GM04503 (cell line): ENCODE measurements around the gene NACC2.
"Not testable (repeated sequence)": the region's sequence is repeated elsewhere in the genome, so short reads cannot be mapped to it uniquely, and the experiment has no call there.

ENCODE experiments used
- DNase-seq: peaks from one replicate; pipeline ENCODE4 v3.0.0-alpha.2; 2012; ENCODE audit warnings: low read depth

Gene NACC2

GRCh38 chr9:136080716-136081112, 14.4 kb downstream of the NACC2 start:
- DNase-seq: no peak

- no peak for DNase-seq
Measured at GRCh38 chr9:136079916-136080246, 15.2 kb downstream of the NACC2 start.

- no peak for DNase-seq
Measured at GRCh38 chr9:136079211-136079915, 15.7 kb downstream of the NACC2 start.

GRCh38 chr9:136078498-136079011, 16.5 kb downstream of the NACC2 start:
- DNase-seq: no peak

DNA sequence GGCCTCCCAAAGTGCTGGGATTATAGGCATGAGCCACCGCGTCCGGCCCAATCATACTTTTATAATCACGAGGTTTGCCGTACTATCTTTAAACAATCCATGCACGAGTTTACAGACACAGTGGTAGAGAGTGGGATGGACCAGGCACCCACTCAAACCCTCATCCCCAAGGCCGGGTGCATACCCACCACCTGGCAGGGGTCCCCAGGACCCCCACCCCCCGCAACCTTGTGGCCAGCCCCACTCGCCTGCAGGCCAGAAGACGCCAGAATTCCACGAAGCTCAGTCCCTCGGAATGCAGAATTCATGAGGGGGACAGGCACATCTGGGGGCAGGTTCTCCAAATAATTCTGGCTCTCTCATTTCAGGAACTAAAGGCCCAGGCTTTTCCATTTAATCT, 17.1 kb downstream of the NACC2 start:
- DNase-seq: no peak

- DNase-seq: no peak
Measured at GRCh38 chr9:136077491-136077890, 17.6 kb downstream of the NACC2 start.

DNA sequence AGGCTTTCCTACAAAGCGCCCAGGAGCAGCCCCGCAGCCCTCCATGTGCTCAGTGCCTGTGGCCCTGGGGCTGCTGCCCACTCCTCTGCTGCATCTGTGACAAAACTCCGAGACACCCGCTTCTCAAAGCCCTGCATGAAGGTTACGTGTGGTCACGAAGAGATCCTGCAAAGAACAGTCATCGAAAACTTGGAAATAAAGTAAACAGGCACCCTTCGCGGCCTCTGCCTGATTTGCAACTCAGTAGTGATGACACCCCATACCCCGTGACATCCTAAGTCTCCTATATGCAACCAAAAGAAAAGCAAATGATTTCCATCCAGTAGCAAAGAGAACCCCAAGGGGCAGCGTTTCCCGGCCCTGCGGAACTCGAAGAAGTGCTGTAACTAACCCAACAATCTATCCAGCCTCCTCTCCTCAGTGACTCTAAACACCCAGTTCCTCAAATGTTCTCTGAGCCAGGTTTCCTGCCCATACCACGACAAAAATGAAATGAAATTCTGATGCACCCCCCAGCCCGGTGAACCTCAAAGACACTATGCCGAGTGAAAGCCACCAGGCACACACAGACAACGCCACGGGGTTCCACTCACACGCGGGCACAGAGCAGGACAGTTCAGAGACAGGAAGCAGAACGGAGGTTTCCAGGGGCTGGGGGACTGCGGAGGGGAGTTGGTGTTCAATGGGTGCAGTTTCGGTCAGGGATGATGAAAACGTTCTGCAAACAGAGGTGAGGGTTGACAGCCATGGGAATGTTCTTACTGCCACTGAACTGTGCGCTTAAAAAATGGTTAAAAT, 19.0 kb downstream of the NACC2 start:
- DNase-seq: no peak

DNA sequence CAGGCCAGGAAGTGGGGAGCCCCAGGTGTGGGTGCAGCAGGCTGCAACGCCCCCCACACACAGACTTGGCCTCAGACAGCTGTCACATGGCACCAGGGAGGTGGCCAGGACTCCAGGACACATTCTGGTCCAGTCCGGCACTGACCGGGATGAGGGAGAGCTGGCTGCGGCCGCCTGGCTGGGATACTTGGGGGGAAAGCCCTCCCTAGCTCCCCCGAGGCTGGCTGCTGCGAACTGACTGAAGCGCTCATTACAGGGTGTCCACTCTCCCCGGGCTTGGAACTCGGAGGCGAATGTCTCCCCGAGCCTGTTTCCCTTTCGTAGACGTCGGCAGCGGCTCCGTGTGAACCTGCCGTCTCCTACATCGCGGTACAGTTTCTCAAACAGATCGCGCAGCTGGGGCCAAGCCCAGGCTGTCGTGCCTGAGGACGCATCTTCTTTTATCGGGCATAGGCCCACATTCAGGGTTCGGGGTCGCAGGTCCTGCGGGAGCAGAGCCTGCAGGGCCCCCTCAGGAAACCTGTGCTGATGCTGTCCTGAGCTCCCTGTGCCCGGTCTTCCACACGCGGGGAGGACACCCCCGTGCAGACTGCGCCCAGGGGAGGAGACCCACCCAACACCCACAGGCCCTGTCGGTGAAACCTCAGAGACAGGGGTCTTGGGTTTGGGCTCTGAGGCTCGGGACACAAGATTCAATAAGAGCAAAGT, 19.8 kb downstream of the NACC2 start:
- DNase-seq: no peak

DNA sequence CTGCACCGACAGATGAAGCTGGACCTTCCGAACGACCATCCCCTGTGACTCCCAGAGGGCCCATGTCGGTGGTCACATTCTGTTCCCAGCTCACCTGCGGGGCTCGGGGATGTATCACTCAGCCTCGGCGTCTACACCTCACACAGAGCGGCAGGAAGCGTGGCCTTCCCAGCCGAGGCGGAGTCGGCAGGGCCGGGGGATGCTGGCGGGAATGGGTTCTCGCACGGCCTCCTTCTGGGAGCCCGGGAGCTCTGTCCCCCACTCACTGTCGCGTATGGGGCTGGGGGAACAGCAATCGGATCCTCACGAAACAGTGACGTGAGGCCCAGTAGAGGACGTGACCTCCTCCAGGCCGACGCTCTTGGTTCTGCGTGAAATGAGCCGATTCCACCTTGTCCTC, 20.4 kb downstream of the NACC2 start:
- DNase-seq: no peak

- no peak for DNase-seq
Measured at GRCh38 chr9:136062657-136063439, 32.2 kb downstream of the NACC2 start.

DNA sequence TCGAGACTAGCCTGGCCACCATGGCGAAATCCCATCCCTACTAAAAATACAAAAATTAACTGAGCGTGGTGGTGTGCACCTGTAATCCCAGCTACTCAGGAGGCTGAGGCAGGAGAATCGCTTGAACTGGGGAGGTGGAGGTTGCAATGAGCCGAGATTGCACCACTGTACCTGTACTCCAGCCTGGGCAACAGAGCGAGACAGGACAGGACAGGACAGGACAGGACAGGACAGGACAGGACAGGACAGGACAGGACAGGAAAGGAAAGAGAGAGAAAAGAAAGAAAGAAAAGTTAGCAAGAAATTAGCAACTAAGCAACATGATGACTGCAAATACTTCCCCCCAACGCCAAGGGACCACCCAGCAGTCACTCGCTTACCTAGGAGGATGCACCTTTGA, 33.2 kb downstream of the NACC2 start:
- DNase-seq: not testable (repeated sequence)

DNA sequence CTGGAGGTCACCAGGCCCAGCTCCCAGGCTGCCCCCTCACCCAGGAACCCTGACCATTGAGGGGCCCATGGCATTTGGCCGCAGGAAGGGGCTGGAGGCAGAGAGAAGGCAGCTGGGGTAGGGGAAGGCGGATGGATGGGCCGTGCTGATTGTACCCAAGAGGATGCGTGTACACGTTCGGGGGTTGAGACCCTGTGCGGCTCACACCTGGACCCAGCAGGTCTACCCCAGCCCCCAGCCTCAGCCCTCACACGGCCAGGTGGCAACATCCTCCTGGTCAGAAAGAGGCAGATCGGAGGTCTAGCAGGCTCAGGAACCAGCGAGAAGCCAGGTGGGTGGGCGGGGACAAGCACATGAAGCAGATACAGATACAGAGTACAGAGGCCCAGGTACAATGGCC, 33.7 kb downstream of the NACC2 start:
- no peak for DNase-seq

DNA sequence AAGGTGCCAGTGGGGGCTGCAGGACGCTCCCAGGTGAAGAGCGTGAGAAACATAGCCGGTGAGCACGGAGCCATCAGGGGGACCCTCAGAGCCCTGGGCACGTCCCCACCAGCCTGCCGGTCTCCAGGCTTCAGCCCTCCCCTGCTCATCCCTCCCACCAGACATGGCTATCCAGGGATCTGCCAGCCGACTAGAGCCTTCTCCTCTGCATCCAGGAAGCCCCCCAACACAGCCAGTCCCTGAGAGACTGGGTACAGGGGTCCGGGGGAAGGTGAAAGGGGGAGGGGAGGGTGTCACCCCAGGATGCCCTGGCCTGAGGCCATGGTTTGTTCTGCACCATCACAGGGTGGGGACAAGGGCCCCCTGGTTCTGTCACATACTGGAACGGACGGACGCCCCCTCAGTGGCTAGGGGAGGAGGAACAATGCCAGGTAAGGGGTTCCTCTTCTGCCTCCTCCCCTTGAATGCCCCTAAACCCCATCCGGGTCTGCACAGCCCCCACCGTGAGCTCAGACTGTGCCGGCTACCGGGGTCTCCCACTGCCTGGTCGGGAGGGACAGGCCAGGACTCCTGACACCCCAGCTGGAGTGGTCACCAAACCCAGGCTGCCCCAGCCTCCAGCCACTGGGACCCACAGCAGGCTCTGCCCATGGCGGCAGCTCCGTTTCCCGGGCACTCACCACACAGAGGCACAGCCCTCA, 34.3 kb downstream of the NACC2 start:
- no peak for DNase-seq

DNA sequence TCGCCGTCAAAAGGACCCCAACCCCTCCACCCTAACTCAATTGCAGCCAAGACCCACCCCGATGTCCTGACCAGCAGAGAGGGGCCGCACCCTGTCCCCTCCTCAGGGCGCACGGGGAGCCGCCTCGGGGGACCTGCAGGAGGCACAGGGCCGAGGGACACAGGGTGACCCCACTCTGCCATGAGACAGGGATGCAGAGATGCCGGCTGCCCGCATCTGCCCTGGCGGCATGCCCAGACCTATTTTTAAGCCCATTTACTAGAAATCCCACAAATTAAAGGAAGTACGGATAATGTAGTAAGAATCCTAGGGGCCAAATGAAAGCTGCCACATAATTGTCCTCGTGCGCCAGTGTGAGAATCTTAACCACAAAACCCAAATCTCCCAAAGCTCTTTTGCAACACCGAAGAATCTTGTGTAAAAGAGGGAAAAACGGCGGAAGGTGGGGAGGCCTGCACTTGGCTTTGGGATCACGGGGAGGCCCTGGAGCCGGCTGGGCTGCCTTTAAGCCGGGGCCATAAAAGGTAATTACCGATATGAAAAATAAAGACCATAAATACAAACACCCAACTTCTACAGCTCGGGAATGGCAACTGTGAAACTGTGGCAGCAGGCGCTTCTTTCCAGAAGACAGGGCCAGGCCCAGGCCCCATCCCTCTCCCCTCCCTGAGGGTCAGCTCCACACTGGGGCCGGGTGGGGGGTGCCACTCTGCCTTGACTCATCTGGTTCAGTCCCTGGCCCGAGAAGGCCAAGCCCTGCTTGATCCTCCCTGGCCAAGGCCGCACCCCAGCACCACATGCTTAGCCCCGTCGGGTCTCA, 35.0 kb downstream of the NACC2 start:
- peak; percentile 92 for DNase-seq

GRCh38 chr9:136059321-136059791, 35.7 kb downstream of the NACC2 start:
- DNase-seq: no peak

- no peak for DNase-seq
Measured at GRCh38 chr9:136058801-136059302, 36.2 kb downstream of the NACC2 start.

GRCh38 chr9:136058084-136058483, 37.0 kb downstream of the NACC2 start:
- DNase-seq: no peak

DNA sequence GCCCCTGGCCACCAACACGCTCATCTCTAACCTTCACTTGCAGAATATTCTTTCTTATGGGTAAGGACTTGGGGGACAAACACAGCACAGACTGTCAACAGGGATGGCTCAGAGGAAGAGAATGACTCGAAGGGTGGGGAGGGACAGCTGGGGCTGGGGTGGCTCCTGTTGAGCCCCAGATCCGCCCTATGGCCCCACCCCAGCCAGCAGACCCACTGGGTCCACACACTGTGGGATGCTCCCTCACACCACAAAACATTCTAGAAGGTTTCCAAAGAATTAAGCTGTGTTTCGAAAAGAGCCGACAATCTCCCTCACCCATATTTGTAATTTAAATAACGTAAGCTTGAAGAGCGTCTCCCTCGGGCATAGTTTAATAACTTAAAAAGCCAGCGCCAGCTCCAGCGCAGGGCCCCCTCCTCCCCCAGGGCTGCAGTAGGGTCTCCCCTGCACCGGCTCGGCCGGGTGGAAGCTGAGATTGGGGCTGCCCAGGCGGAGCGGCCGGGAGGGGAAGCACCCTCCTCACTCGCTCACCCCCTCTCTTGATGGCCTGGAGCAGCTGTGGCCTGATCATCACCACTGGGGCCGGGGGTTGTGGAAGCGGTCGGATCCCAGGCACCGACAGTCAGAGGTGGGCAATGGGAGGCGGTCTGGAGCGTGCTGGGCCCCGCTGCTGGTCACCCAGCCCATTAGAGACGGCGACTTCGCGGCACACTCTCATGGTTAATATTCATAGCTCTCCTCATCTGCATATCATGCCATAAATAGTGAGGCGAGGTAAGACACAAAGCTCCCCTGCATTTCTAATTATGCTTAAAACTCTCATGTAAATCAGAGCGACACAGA, 37.6 kb downstream of the NACC2 start:
- DNase-seq: no peak

DNA sequence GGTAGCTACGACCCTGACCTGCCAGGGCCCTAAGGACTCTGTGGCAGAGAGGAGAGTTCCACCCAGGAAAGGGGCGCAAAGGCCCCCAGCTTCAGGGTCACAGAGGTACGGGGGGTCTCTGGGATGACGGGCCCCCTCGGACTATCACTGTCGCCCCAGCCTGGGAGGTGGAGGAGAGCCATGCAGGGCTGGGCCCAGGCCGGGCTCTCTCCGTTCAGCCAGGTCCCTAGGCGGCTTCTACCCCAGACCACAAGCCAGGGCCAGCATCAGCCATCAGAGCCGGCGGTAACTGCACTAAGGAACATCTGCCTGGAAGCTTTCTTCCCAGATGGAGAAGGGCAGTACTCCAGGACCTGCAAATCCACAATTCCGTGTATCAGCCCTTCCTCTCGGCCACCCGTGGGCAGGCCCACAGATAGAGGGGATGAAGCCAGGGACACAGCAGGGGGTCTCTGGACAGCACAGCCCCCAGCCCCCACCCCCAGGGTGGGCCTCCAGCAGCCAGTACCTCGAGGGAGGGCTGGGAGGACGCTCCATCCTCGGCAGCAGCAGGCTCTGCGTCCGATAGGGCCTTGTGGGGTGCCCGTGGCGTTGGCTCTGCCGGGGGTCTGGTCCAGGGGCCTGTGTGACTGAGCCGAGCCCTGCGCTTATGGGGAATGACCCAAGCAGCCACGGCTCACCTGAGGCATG, 38.4 kb downstream of the NACC2 start:
- no peak for DNase-seq
